ENCODE data around the gene P2RX7.
"Not testable (repeated sequence)": the region's sequence is repeated elsewhere in the genome, so short reads cannot be mapped to it uniquely, and the experiment has no call there.

Gene P2RX7

GRCh38 chr12:121228919-121229665 lies 96.4 kb downstream of the P2RX7 start:
- H3K27ac ChIP-seq: no peak overlapping the region
- TF ChIP-seq CTCF (conservative IDR thresholded peaks at IDR 0.05; ENCODE audit: low read depth): no peak
- CTCF ChIA-PET: interaction anchor here (0.6 to 1.6 kb wide), 3 partner anchors 10 to 569 kb away, joined by 5 to 7 read pairs (median 6); no protein-coding TSS in a partner anchor
- POLR2A ChIA-PET (ENCODE audit: low non-redundant PET): no interaction called here
- DNase-seq (ENCODE audit: low spot score): no peak

GRCh38 chr12:121229826-121230537 lies 97.3 kb downstream of the P2RX7 start:
- DNase-seq (ENCODE audit: low spot score): peak; percentile 74
- CTCF ChIA-PET: interaction anchor here (0.6 to 1.6 kb wide), 8 partner anchors 9 to 568 kb away, joined by 3 to 7 read pairs (median 5); no protein-coding TSS in a partner anchor
- POLR2A ChIA-PET (ENCODE audit: low non-redundant PET): interaction anchor here (0.7 kb wide), 1 partner anchor 214 kb away, joined by 3 read pairs; no protein-coding TSS in a partner anchor
- peak; percentile 81 for TF ChIP-seq CTCF (conservative IDR thresholded peaks at IDR 0.05; ENCODE audit: low read depth)
- not testable (repeated sequence) for H3K27ac ChIP-seq

GRCh38 chr12:121230538-121230907 lies 97.8 kb downstream of the P2RX7 start:
- POLR2A ChIA-PET (ENCODE audit: low non-redundant PET): interaction anchor here (0.7 kb wide), 1 partner anchor 215 kb away, joined by 3 read pairs; no protein-coding TSS in a partner anchor
- CTCF ChIA-PET: interaction anchor here (0.6 to 1.6 kb wide), 5 partner anchors 9 to 244 kb away, joined by 3 to 7 read pairs (median 3); no protein-coding TSS in a partner anchor
- peak; percentile 49 for TF ChIP-seq CTCF (conservative IDR thresholded peaks at IDR 0.05; ENCODE audit: low read depth)
- H3K27ac ChIP-seq: no peak overlapping the region
- DNase-seq (ENCODE audit: low spot score): no peak

GRCh38 chr12:121232163-121232562 lies 99.5 kb downstream of the P2RX7 start:
- no peak for TF ChIP-seq CTCF (conservative IDR thresholded peaks at IDR 0.05; ENCODE audit: low read depth)
- POLR2A ChIA-PET (ENCODE audit: low non-redundant PET): no interaction called here
- CTCF ChIA-PET: no interaction called here
- no peak for DNase-seq (ENCODE audit: low spot score)
- no peak overlapping the region for H3K27ac ChIP-seq

GRCh38 chr12:121232977-121233627 lies 100.4 kb downstream of the P2RX7 start:
- no peak for TF ChIP-seq CTCF (conservative IDR thresholded peaks at IDR 0.05; ENCODE audit: low read depth)
- DNase-seq (ENCODE audit: low spot score): no peak
- ChIA-PET POLR2A (ENCODE audit: low non-redundant PET) (no interaction called here), CTCF (no interaction called here)
- H3K27ac ChIP-seq: no peak overlapping the region; the same call in 1 of the 2 replicates

- ChIA-PET POLR2A (ENCODE audit: low non-redundant PET) (no interaction called here), CTCF (no interaction called here)
- no peak for DNase-seq (ENCODE audit: low spot score)
- H3K27ac ChIP-seq: no peak overlapping the region; the same call in 1 of the 2 replicates
- TF ChIP-seq CTCF (conservative IDR thresholded peaks at IDR 0.05; ENCODE audit: low read depth): no peak
These were observed 100.9 kb downstream of the P2RX7 start for GRCh38 chr12:121233628-121234020.
